Measurements from ENCODE around the gene GNRH2.

DNA sequence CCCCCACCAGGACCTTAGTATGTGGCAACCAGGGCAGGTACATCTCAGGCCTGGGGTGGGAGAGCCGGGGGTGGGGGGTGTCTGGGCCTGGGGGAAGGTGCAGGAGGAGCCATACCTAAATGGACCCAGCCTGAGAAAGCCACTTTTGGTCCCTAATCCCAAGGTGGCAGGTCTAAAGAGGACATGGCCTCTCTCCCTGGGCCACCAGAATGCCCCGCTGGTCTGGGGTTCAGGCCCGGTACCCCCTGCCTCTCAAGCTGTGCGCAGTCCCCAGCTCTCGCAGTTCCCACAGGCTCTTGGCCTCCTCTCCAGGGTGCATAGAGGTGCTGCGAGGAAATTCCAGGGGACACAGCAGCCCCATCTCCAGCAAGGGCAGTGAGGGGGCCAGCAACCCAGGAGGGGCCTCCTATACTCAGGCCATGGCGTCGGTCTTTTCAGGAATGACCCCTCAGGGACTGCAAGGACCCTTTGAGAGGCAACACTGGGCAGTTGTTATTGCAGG lies 42.2 kb downstream of the GNRH2 start:
- TF ChIP-seq EZH2 (IDR thresholded peaks at IDR 0.05; ENCODE audit: low read length, missing control alignments), result no peak
- TF ChIP-seq, protein P1, sequence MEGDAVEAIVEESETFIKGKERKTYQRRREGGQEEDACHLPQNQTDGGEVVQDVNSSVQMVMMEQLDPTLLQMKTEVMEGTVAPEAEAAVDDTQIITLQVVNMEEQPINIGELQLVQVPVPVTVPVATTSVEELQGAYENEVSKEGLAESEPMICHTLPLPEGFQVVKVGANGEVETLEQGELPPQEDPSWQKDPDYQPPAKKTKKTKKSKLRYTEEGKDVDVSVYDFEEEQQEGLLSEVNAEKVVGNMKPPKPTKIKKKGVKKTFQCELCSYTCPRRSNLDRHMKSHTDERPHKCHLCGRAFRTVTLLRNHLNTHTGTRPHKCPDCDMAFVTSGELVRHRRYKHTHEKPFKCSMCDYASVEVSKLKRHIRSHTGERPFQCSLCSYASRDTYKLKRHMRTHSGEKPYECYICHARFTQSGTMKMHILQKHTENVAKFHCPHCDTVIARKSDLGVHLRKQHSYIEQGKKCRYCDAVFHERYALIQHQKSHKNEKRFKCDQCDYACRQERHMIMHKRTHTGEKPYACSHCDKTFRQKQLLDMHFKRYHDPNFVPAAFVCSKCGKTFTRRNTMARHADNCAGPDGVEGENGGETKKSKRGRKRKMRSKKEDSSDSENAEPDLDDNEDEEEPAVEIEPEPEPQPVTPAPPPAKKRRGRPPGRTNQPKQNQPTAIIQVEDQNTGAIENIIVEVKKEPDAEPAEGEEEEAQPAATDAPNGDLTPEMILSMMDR (conservative IDR thresholded peaks at IDR 0.05 in 1 of 2, IDR thresholded peaks at IDR 0.05 in 1 of 2; ENCODE audit: low read depth in 1 of 2, low read length in 2 of 2), result no peak
